Non-pigmented ciliary epithelial cell (primary cell): ENCODE results near the gene CR2.
"Not testable (repeated sequence)": the region's sequence is repeated elsewhere in the genome, so short reads cannot be mapped to it uniquely, and the experiment has no call there.

Experiments
- DNase-seq: peaks from one replicate; pipeline ENCODE4 v3.0.0-alpha.2; 2010; ENCODE audit warnings: low read depth

The CR2 gene

GRCh38 chr1:207453710-207454045, 450 bp upstream of the CR2 start:
- DNase-seq, result no peak

GRCh38 chr1:207455183-207455754, 1.1 kb downstream of the CR2 start:
- DNase-seq, result no peak

GRCh38 chr1:207458414-207458813, 4.3 kb downstream of the CR2 start:
- no peak for DNase-seq

- no peak for DNase-seq
These were observed 4.9 kb downstream of the CR2 start for GRCh38 chr1:207459008-207459407.

GRCh38 chr1:207461649-207462048, 7.5 kb downstream of the CR2 start:
- DNase-seq, result no peak

GRCh38 chr1:207462535-207462934, 8.4 kb downstream of the CR2 start:
- DNase-seq, result no peak

GRCh38 chr1:207463021-207463420, 8.9 kb downstream of the CR2 start:
- no peak for DNase-seq

GRCh38 chr1:207463571-207463970, 9.4 kb downstream of the CR2 start:
- DNase-seq, result no peak

- no peak for DNase-seq
These were observed 16.8 kb downstream of the CR2 start for GRCh38 chr1:207470927-207471326.

- no peak for DNase-seq
These were observed 20.1 kb downstream of the CR2 start for GRCh38 chr1:207474210-207474609.

GRCh38 chr1:207486198-207486597, 32.1 kb downstream of the CR2 start:
- no peak for DNase-seq

GRCh38 chr1:207487636-207488035, 33.5 kb downstream of the CR2 start:
- no peak for DNase-seq

GRCh38 chr1:207493212-207493611, 39.1 kb downstream of the CR2 start:
- no peak for DNase-seq

GRCh38 chr1:207494171-207494570, 40.0 kb downstream of the CR2 start:
- no peak for DNase-seq

GRCh38 chr1:207495281-207495680, 41.2 kb downstream of the CR2 start:
- DNase-seq, result not testable (repeated sequence)

- no peak for DNase-seq
These were observed 42.0 kb downstream of the CR2 start, which contains the start of gene CR1 for GRCh38 chr1:207495801-207496792. CR1 (plus strand) TSS chr1:207496157; CDS start chr1:207496268, 111 bp downstream.

GRCh38 chr1:207497941-207498340, 43.8 kb downstream of the CR2 start:
- no peak for DNase-seq

- peak; percentile 31 for DNase-seq
These were observed 45.4 kb downstream of the CR2 start for GRCh38 chr1:207499573-207499972.

GRCh38 chr1:207500306-207500705, 46.2 kb downstream of the CR2 start:
- no peak for DNase-seq

- DNase-seq, result no peak
These were observed 46.9 kb downstream of the CR2 start for GRCh38 chr1:207501071-207501470.

GRCh38 chr1:207502726-207503125, 48.6 kb downstream of the CR2 start:
- no peak for DNase-seq

- no peak for DNase-seq
These were observed 49.8 kb downstream of the CR2 start for GRCh38 chr1:207503950-207504349.

GRCh38 chr1:207504438-207504837, 50.3 kb downstream of the CR2 start:
- no peak for DNase-seq
